ENCODE results near the gene AEBP2. TPM values are rescaled to one million over a fixed set of nuclear protein-coding genes. Genes with fewer than 3 reads are reported as not detected.

AEBP2 gene
- total and polyA plus RNA-seq, 9 of the 15 experiments (the other 6 are each of a cell fraction or from before 2014, with no cell fraction given) = 5.7 to 43.7 (median 10.3) TPM

- no peak overlapping the region for H3K9ac ChIP-seq (ENCODE audit: insufficient read depth in 1 of 2, low read depth in 2 of 2, low read length in 2 of 2)
- 31% methylated on average over 10 of the region's 14 CpGs for WGBS (ENCODE audit: insufficient coverage, low coverage, missing lambda C conversion rate)
- no peak overlapping the region for H3K4me3 ChIP-seq
- ChIA-PET POLR2A (no interaction called here), CTCF (ENCODE audit: low intra/inter-chr PET ratio) (no interaction called here)
- no peaks in the 10 kb centered on the region for H3K36me3 ChIP-seq (ENCODE audit: control insufficient read depth, insufficient read depth, low read length)
- no TSS peak for BruUV-seq (replicated peaks)
- no peaks in the 10 kb centered on the region for H4K20me1 ChIP-seq (replicated peaks; ENCODE audit: control insufficient read depth, insufficient read depth, low read length)
- H3K27me3 ChIP-seq (ENCODE audit: control insufficient read depth in 2 of 2, insufficient read depth in 2 of 2, low read length in 2 of 2) = peaks cover 0 to 3% of the 10 kb centered on the region in 2 experiments; a peak in 2 of 5 replicates
- DNase-seq (ENCODE audit: extremely low read depth in 1 of 4, low spot score in 3 of 4) (no peak), FAIRE-seq (no peak), ATAC-seq (no peak)
- no peaks in the 10 kb centered on the region for H3K79me2 ChIP-seq (ENCODE audit: control insufficient read depth, insufficient read depth, low read length)
- H3K27ac ChIP-seq (ENCODE audit: extremely low read depth, low read depth, low read length) = no peak overlapping the region
- H3K4me2 ChIP-seq (ENCODE audit: insufficient read depth, low read length) = no peak overlapping the region
- in situ Hi-C loops (cut with MboI) = no loop called here
- H2AFZ ChIP-seq (ENCODE audit: low read depth, low read length) = no peak overlapping the region
- intact Hi-C loops (cut with micrococcal nuclease) = no loop called here
- H3K4me1 ChIP-seq (replicated peaks in 1 of 2; ENCODE audit: control insufficient read depth in 2 of 2, insufficient read depth in 2 of 2, low read length in 2 of 2) = no peaks in the 10 kb centered on the region; a peak in 1 of 5 replicates
- H3K9me1 ChIP-seq (ENCODE audit: control insufficient read depth, insufficient read depth, low read length) = no peaks in the 10 kb centered on the region
- no peaks in the 10 kb centered on the region for H3K9me3 ChIP-seq (replicated peaks; ENCODE audit: control insufficient read depth, insufficient read depth, low read depth, low read length)
- TF ChIP-seq ELK3 (CRISPR knock-in tag; IDR thresholded peaks at IDR 0.05) = no peak
- no peak for TF ChIP-seq CHD2 (IDR thresholded peaks at IDR 0.05; ENCODE audit: low read depth, low read length)
- no peak for TF ChIP-seq BRCA1 (IDR thresholded peaks at IDR 0.05)
- TF ChIP-seq BRCA1 (CRISPR knock-in tag; IDR thresholded peaks at IDR 0.05) = no peak
- TF ChIP-seq ZNF3 (CRISPR knock-in tag; IDR thresholded peaks at IDR 0.05) = no peak
- TF ChIP-seq, protein P1, sequence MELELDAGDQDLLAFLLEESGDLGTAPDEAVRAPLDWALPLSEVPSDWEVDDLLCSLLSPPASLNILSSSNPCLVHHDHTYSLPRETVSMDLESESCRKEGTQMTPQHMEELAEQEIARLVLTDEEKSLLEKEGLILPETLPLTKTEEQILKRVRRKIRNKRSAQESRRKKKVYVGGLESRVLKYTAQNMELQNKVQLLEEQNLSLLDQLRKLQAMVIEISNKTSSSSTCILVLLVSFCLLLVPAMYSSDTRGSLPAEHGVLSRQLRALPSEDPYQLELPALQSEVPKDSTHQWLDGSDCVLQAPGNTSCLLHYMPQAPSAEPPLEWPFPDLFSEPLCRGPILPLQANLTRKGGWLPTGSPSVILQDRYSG (tag; conservative IDR thresholded peaks at IDR 0.05; ENCODE audit: low read depth) = no peak
- TF ChIP-seq, protein P2, sequence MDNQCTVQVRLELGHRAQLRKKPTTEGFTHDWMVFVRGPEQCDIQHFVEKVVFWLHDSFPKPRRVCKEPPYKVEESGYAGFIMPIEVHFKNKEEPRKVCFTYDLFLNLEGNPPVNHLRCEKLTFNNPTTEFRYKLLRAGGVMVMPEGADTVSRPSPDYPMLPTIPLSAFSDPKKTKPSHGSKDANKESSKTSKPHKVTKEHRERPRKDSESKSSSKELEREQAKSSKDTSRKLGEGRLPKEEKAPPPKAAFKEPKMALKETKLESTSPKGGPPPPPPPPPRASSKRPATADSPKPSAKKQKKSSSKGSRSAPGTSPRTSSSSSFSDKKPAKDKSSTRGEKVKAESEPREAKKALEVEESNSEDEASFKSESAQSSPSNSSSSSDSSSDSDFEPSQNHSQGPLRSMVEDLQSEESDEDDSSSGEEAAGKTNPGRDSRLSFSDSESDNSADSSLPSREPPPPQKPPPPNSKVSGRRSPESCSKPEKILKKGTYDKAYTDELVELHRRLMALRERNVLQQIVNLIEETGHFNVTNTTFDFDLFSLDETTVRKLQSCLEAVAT (IDR thresholded peaks at IDR 0.05) = no peak
- TF ChIP-seq CREBBP (IDR thresholded peaks at IDR 0.05; ENCODE audit: low read depth, low read length) = no peak
- TF ChIP-seq, protein P3, sequence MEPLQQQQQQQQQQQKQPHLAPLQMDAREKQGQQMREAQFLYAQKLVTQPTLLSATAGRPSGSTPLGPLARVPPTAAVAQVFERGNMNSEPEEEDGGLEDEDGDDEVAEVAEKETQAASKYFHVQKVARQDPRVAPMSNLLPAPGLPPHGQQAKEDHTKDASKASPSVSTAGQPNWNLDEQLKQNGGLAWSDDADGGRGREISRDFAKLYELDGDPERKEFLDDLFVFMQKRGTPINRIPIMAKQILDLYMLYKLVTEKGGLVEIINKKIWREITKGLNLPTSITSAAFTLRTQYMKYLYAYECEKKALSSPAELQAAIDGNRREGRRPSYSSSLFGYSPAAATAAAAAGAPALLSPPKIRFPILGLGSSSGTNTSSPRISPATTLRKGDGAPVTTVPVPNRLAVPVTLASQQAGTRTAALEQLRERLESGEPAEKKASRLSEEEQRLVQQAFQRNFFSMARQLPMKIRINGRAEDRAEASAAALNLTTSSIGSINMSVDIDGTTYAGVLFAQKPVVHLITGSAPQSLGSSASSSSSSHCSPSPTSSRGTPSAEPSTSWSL (CRISPR knock-in tag; IDR thresholded peaks at IDR 0.05; ENCODE audit: borderline replicate concordance) = no peak
- TF ChIP-seq, protein P4, sequence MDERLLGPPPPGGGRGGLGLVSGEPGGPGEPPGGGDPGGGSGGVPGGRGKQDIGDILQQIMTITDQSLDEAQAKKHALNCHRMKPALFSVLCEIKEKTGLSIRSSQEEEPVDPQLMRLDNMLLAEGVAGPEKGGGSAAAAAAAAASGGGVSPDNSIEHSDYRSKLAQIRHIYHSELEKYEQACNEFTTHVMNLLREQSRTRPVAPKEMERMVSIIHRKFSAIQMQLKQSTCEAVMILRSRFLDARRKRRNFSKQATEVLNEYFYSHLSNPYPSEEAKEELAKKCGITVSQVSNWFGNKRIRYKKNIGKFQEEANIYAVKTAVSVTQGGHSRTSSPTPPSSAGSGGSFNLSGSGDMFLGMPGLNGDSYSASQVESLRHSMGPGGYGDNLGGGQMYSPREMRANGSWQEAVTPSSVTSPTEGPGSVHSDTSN (CRISPR knock-in tag; IDR thresholded peaks at IDR 0.05; ENCODE audit: low read depth) = no peak
- TF ChIP-seq, protein P4 (tag; conservative IDR thresholded peaks at IDR 0.05; ENCODE audit: low read depth) = no peak
- TF ChIP-seq ZNF507 (tag; conservative IDR thresholded peaks at IDR 0.05) = no peak
Observed at GRCh38 chr12:19419086-19419485, 20.2 kb upstream of the AEBP2 start.

Measured in K562 (cell line).